ENCODE results near the gene CDC42EP4.
A peak's percentile ranks its signal among the peaks of the same experiment; 100 is the strongest.

The CDC42EP4 gene

DNA sequence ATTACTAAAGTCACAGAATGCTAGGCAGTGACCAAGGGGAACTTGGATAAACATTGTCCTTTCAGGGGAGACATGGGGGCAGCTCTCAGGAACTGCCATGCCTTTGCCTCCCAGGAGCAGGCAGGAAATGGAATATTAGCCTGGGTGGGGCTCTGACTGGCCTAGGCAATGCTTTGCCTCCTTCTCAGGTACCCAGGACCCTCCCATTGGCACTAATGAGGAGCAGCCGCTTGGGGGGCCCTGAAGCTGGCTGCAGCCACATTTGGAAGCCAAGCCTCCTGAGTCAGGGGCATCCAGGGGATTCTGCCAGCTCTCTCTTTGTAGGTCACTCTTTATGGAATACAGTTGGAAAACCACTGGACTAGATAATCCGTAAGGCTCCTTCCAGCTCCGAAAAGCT lies 55.6 kb downstream of the CDC42EP4 start:
- no peak overlapping the region for H3K4me3 Mint-ChIP-seq
- H3K4me1 Mint-ChIP-seq: no peaks in the 10 kb centered on the region
- H3K36me3 Mint-ChIP-seq (ENCODE audit: low read depth): no peaks in the 10 kb centered on the region
- ATAC-seq (no peak), DNase-seq (no peak)
- no peak overlapping the region for H3K27ac Mint-ChIP-seq
- no peaks in the 10 kb centered on the region for H3K9me3 Mint-ChIP-seq
- peaks cover 5% of the 10 kb centered on the region for H3K27me3 Mint-ChIP-seq

DNA sequence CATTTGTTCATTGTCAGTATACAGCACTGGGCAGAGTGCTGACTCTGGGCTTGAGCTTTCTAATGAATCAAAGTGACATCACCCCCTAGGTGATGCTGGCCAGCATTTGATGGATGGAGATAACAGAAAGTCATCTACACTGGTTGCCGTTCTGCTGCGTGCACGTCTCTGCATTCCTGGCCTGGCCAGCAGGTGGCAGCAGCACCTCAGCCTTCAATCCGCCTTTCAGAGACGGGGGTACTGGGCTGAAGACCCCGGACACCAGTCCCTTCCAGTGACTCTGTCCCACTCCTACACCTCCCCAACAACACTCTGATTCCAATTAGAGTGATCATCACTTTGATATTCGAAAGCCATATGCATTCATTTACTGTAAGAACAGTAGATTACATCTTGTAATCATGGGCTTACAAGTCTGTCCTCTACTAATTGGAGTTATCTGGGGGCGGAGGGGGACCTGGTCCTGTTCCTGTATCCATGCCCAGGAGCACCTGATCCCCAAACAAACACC lies 56.1 kb downstream of the CDC42EP4 start:
- no peak overlapping the region for H3K4me3 Mint-ChIP-seq
- ATAC-seq (peak; percentile 82), DNase-seq (peak; percentile 65)
- peaks cover 5% of the 10 kb centered on the region for H3K27me3 Mint-ChIP-seq
- no peaks in the 10 kb centered on the region for H3K4me1 Mint-ChIP-seq
- no peak overlapping the region for H3K27ac Mint-ChIP-seq
- no peaks in the 10 kb centered on the region for H3K36me3 Mint-ChIP-seq (ENCODE audit: low read depth)
- no peaks in the 10 kb centered on the region for H3K9me3 Mint-ChIP-seq

DNA sequence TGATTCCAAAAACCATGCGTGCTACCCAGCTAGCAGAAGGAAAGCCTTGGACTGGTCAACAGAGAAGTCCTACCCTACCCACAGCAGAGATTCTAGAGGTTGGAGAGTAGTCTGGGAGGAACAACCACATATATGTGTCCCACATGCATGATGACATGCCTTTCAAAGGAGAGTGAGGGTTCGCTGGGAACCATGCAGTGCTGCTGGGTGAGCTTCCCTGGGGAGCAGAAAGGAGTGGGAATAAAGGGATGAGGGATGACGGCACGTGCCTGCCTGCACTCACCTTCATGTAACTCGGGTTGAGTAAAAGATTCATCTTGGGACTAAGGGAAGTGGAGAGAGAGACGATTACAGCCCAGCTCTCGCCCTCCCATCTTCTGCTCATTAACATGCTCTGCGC lies 59.9 kb downstream of the CDC42EP4 start:
- Mint-ChIP-seq H3K4me1 (no peaks in the 10 kb centered on the region), H3K9me3 (no peaks in the 10 kb centered on the region), H3K4me3 (no peak overlapping the region), H3K27me3 (peaks cover 5% of the 10 kb centered on the region), H3K36me3 (ENCODE audit: low read depth) (peaks cover 3% of the 10 kb centered on the region), H3K27ac (no peak overlapping the region)
- ATAC-seq: no peak
- no peak for DNase-seq

DNA sequence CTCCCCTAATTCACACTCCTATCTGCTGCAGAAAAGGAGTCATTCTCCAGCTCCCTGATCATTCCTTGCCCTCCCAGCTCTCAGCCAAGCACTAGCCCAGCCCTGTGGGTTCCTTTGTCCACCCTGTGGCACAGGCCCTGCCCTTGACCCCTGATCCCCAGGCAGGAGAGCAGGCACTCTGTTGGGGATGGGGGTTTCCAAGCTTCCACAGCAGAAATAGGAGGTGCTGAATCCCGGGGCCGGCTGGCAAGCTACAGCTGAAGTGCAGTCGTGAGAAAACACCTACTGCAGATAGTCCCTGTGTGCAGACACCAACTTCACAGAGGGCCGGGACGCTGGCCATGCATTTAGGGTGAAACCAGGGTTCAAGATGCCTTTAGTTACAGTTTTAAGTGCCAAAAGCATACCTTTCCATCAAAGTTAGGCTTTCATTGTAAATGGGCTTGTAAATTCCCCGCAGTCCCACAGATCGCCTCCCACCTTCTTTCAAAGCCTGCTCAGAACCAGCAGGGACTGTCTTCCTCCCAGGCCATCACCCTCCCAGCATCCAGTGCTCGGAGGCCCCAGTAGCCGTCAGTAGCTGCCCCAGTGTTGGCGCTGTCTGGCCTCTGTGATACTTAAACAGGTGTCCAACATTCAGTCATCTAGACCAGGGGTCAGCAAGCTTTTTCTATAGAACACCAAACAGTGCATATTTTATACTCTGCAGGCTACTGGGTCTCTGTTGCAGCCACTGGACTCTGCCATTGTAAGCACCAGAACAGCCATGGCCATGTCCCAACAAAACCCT lies 60.8 kb downstream of the CDC42EP4 start:
- Mint-ChIP-seq H3K36me3 (ENCODE audit: low read depth) (peaks cover 3% of the 10 kb centered on the region), H3K4me1 (no peaks in the 10 kb centered on the region), H3K9me3 (no peaks in the 10 kb centered on the region), H3K4me3 (no peak overlapping the region), H3K27me3 (peaks cover 5% of the 10 kb centered on the region), H3K27ac (no peak overlapping the region)
- ATAC-seq: no peak
- DNase-seq: no peak

DNA sequence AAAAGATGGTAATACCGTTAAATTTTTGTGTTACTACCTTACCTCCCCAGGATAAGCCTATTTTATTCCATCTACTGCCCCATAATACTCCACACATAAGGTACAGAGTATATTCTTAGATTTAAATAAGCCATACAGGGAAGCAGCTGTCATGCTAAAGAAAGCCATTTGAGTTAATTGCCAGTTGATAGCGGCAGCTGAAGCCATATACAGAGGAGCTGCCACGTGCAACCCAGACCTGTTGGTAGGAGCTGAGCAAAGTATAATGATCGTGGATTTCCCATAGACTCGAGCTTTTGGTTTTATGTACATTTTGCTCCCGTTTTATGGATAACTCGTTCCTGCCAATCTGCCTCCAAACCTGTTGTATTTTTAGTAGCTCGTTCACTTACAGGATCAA lies 62.1 kb downstream of the CDC42EP4 start:
- no peak for DNase-seq
- Mint-ChIP-seq H3K27me3 (no peaks in the 10 kb centered on the region), H3K4me3 (no peak overlapping the region), H3K9me3 (no peaks in the 10 kb centered on the region), H3K4me1 (no peaks in the 10 kb centered on the region), H3K36me3 (ENCODE audit: low read depth) (peaks cover 3% of the 10 kb centered on the region), H3K27ac (no peak overlapping the region)
- no peak for ATAC-seq

DNA sequence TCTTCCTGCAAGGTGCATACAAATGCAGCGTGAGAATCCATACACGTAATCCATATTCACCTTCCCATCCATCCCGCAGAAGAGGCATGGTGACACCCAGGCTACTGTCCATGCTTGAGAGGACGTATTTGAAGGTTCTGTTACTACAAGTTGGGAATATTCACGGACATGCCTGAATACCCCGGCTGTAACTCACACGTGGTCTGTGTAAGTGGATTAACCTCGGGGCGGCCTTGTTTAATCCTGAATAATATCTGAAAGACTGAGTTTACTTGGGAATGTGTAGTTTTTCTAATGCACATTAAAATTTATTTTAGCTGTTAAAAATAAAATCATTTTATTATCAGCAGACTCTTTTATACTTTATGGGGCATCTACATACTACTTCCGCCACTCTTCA lies 63.3 kb downstream of the CDC42EP4 start:
- H3K36me3 Mint-ChIP-seq (ENCODE audit: low read depth): peaks cover 6% of the 10 kb centered on the region
- ATAC-seq: no peak
- H3K27me3 Mint-ChIP-seq: no peaks in the 10 kb centered on the region
- H3K9me3 Mint-ChIP-seq: no peaks in the 10 kb centered on the region
- no peak for DNase-seq
- H3K27ac Mint-ChIP-seq: no peak overlapping the region
- H3K4me1 Mint-ChIP-seq: no peaks in the 10 kb centered on the region
- no peak overlapping the region for H3K4me3 Mint-ChIP-seq

DNA sequence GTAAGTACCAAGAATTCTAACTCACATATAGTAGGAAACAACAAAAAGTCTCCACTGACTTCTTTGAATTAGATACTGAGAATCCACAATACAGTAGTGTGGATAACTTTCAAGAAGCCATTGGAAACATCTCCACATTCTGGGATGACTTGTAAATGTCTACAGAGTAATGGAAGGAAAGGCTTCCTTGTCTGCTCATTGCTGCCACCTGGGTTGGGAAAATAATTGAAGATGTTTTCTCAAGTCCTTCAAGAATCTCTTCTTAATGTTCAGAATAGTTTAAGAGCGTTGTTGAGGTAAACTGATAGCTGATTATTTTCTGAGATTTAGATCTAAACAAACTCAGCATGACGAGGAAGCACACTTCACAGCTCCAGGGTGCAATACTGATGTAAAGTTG lies 64.1 kb downstream of the CDC42EP4 start:
- Mint-ChIP-seq H3K4me1 (no peaks in the 10 kb centered on the region), H3K27me3 (no peaks in the 10 kb centered on the region), H3K27ac (no peak overlapping the region), H3K9me3 (no peaks in the 10 kb centered on the region), H3K36me3 (ENCODE audit: low read depth) (peaks cover 6% of the 10 kb centered on the region), H3K4me3 (no peak overlapping the region)
- no peak for DNase-seq
- no peak for ATAC-seq

DNA sequence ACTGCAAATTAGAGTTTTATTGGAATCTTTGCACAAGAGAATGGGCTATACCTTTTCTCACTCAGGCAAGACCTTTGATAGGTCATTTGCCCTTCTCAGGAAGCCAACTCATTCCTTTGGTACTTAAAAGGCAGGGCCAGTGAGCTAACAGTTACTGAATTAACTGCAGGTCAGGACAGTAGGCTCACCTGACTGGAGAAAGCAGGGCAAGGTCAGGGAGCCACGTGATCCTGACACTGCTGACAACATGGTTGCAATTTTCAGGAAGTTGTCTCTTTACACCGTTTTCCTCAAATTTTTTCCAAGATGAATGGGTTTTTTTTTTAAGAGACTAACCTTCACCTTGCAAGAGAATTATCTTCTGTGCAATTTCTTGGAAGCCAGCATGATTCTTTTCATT lies 71.2 kb downstream of the CDC42EP4 start:
- peaks cover 35% of the 10 kb centered on the region for H3K4me1 Mint-ChIP-seq
- H3K27me3 Mint-ChIP-seq: no peaks in the 10 kb centered on the region
- H3K36me3 Mint-ChIP-seq (ENCODE audit: low read depth): peaks cover 48% of the 10 kb centered on the region
- no peaks in the 10 kb centered on the region for H3K9me3 Mint-ChIP-seq
- no peak overlapping the region for H3K27ac Mint-ChIP-seq
- no peak for ATAC-seq
- no peak for DNase-seq
- no peak overlapping the region for H3K4me3 Mint-ChIP-seq

DNA sequence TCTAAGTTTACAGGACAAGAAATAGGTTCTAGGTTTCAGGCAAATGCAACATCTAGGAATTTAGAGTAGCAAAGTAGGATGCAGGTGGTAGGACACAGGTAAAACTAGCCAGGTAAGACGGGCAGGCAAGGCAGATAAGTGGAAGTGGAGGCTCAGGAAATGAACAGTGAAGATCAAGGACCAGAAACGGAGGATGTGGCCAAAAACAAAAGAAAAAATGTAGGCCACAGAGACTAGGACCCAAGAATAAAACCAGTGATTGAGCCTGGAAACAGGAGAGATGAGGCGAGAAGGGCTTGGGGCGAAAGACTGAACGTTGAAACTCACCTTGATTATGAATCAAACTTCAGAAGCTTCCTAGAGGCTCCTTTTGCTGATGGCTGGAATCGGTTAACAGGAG lies 74.1 kb downstream of the CDC42EP4 start:
- H3K4me1 Mint-ChIP-seq: peaks cover 50% of the 10 kb centered on the region
- H3K27ac Mint-ChIP-seq: peak overlapping the region; percentile 18

DNA sequence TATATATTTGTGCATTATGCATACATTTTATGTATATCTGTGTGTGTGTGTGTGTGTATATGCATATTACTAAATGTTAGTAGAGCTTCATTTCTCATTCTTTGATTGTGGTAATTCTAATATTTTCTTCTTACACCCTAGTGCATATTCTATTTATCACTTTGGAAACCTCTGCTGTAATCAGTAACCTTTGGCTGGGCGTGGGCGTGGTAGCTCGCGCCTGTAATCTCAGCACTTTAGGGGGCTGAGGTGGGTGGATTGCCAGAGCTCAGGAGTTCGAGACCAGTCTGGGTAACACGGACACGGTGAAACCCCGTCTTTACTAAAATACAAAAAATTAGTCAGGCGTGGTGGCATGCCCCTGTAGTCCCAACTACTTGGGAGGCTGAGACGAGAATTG lies 77.1 kb downstream of the CDC42EP4 start:
- Mint-ChIP-seq H3K4me1 (peaks cover 58% of the 10 kb centered on the region), H3K36me3 (ENCODE audit: low read depth) (peaks cover 37% of the 10 kb centered on the region), H3K27me3 (no peaks in the 10 kb centered on the region), H3K27ac (no peak overlapping the region), H3K9me3 (no peaks in the 10 kb centered on the region), H3K4me3 (no peak overlapping the region)
- ATAC-seq (no peak), DNase-seq (no peak)

More for the DNA sequence above, 74.1 kb downstream of the CDC42EP4 start:
- ATAC-seq (no peak), DNase-seq (no peak)
- Mint-ChIP-seq H3K36me3 (ENCODE audit: low read depth) (peaks cover 53% of the 10 kb centered on the region), H3K4me3 (peak overlapping the region; percentile 38), H3K27me3 (no peaks in the 10 kb centered on the region), H3K9me3 (no peaks in the 10 kb centered on the region)
